Measurements from ENCODE around the gene IRS2.

DNA sequence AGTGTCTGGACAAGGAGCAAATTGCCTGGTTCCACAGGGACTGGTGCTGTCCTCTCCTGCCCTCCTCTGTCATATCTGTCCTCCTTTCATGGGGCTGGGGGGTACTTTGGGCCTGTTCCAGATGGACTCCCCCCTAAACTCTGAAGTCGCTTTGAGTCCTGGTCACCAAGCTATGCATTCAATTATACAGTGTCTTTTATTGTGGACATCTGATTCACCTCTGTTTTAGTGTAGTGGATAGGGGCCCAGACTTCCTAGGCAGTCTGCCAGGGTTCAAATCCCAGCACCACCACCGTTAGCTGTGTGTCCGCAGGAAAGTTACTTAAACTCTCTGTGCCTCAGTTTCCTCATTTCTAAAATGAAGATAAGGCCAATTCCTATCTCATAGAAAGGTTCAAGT lies 21.0 kb upstream of the IRS2 start:
- TF ChIP-seq, protein P1, sequence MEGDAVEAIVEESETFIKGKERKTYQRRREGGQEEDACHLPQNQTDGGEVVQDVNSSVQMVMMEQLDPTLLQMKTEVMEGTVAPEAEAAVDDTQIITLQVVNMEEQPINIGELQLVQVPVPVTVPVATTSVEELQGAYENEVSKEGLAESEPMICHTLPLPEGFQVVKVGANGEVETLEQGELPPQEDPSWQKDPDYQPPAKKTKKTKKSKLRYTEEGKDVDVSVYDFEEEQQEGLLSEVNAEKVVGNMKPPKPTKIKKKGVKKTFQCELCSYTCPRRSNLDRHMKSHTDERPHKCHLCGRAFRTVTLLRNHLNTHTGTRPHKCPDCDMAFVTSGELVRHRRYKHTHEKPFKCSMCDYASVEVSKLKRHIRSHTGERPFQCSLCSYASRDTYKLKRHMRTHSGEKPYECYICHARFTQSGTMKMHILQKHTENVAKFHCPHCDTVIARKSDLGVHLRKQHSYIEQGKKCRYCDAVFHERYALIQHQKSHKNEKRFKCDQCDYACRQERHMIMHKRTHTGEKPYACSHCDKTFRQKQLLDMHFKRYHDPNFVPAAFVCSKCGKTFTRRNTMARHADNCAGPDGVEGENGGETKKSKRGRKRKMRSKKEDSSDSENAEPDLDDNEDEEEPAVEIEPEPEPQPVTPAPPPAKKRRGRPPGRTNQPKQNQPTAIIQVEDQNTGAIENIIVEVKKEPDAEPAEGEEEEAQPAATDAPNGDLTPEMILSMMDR (IDR thresholded peaks at IDR 0.05) = no peak
- no peak for TF ChIP-seq POLR2A (IDR thresholded peaks at IDR 0.05)

All from body of pancreas (tissue), 4 donors.